HCT116 (cell line): ENCODE data around the gene LAMTOR5. TPM values are rescaled to one million over a fixed set of nuclear protein-coding genes. Genes with fewer than 3 reads are reported as not detected.

Source experiments
- ATAC-seq: fragments of 200-7000 bp; cut with Tn5 transposase; 2 replicates; pipeline ENCODE4 v1.9.1; 2020; ENCODE audit warnings: mild to moderate bottlenecking, moderate library complexity
- BruUV-seq: library from RNA; stranded (reverse); fragments of 400-500 nt; replicated peaks from 2 replicates; lab custom pipeline; 2021; lab: Mats Ljungman, UMichigan
- CTCF ChIA-PET: fragments of 300-600 bp; sonication (Branson Sonifier 250); formaldehyde crosslinking; loops from one replicate; lab custom pipeline; 2021; ENCODE audit warnings: antibody characterized with exemption; lab: Charles Lee
- POLR2A ChIA-PET: fragments of 300-600, 350-600 bp; sonication (Branson Sonifier 250); formaldehyde crosslinking; loops from one replicate; lab custom pipeline; 2021; ENCODE audit warnings: antibody characterized with exemption; lab: Charles Lee
- RAD21 ChIA-PET, 2 experiments: fragments of 300-600 bp; sonication (Branson Sonifier 250); formaldehyde crosslinking; loops; one replicate each; lab custom pipeline; 2023; ENCODE audit warnings: low total read pairs in 2 of 2; ENCODE audit not compliant: uncharacterized antibody in 2 of 2, unreplicated experiment in 2 of 2, low non-redundant PET in 1 of 2; lab: Charles Lee
- DNase-seq: peaks from one replicate; pipeline ENCODE4 v3.0.0-alpha.2; 2010; ENCODE audit warnings: low read depth, low spot score
- H2AFZ ChIP-seq: fragments of 200-600 bp; shearing (Covaris generic), sonication (generic); 2 replicates; pipeline ENCODE4 v1.6.1; 2017; ENCODE audit warnings: low read depth, mixed run types, mixed read lengths, antibody characterized with exemption, low read length; ENCODE audit not compliant: poor library complexity, severe bottlenecking
- H3K27ac ChIP-seq: 2 replicates; pipeline ENCODE4 v1.5.1; 2012; ENCODE audit warnings: low read depth, low read length
- H3K27me3 ChIP-seq: fragments of 200-600 bp; sonication (generic); 2 replicates; pipeline ENCODE4 v1.6.1; 2016; ENCODE audit warnings: mixed run types, low read length, mixed read lengths; ENCODE audit not compliant: insufficient read depth
- H3K36me3 ChIP-seq, 2 experiments: fragments of 200-500 bp in 1 of 2; fragments of 200-600 bp in 1 of 2; sonication (Bioruptor generic) in 1 of 2; sonication (generic) in 1 of 2; 2 replicates each; pipeline versions ENCODE4 v1.5.1 to v1.6.1; 2014 to 2016; ENCODE audit warnings: low read length in 2 of 2, inconsistent platforms in 1 of 2, mixed read lengths in 1 of 2, mixed run types in 1 of 2; ENCODE audit not compliant: insufficient read depth in 2 of 2, control insufficient read depth in 1 of 2
- H3K4me1 ChIP-seq, 2 experiments: fragments of 200-600 bp in 1 of 2; sonication (generic) in 1 of 2; 2 replicates each; pipeline versions ENCODE4 v1.5.1 to v1.6.1; 2012 to 2017; ENCODE audit warnings: low read length in 2 of 2, inconsistent platforms in 1 of 2, mild to moderate bottlenecking in 1 of 2, mixed read lengths in 1 of 2, mixed run types in 1 of 2, moderate library complexity in 1 of 2; ENCODE audit not compliant: insufficient read depth in 2 of 2, control insufficient read depth in 1 of 2
- H3K4me2 ChIP-seq: fragments of 200-600 bp; sonication (generic); 2 replicates; pipeline ENCODE4 v1.6.1; 2017; ENCODE audit warnings: mixed run types, low read length, mixed read lengths
- H3K4me3 ChIP-seq, 2 experiments: fragments of 200-600 bp in 1 of 2; sonication (generic) in 1 of 2; replicated peaks in 1 of 2; 2 replicates each; pipeline ENCODE4 v1.5.1; 2011 to 2016; ENCODE audit warnings: low read length in 2 of 2, control low read depth in 1 of 2, low read depth in 1 of 2, mild to moderate bottlenecking in 1 of 2, mixed read lengths in 1 of 2, mixed run types in 1 of 2
- H3K79me2 ChIP-seq: fragments of 200-600 bp; sonication (generic); 2 replicates; pipeline ENCODE4 v1.6.1; 2017; ENCODE audit warnings: mild to moderate bottlenecking, mixed run types, low read length, moderate library complexity, mixed read lengths; ENCODE audit not compliant: insufficient read depth
- H3K9ac ChIP-seq: fragments of 200-600 bp; sonication (generic); 2 replicates; pipeline ENCODE4 v1.6.1; 2016; ENCODE audit warnings: low read length, mixed read lengths
- H3K9me2 ChIP-seq: fragments of 200-600 bp; sonication (generic), shearing (Covaris generic); 2 replicates; pipeline ENCODE4 v1.6.1; 2017; ENCODE audit warnings: mixed run types, mild to moderate bottlenecking, moderate library complexity; ENCODE audit not compliant: insufficient read depth
- H3K9me3 ChIP-seq, 2 experiments: fragments of 200-500 bp in 1 of 2; fragments of 200-600 bp in 1 of 2; sonication (Bioruptor generic) in 1 of 2; sonication (generic) in 1 of 2; 2 replicates each; pipeline ENCODE4 v1.6.1; 2014 to 2017; ENCODE audit warnings: low read length in 2 of 2, mixed read lengths in 2 of 2, inconsistent platforms in 1 of 2, low read depth in 1 of 2, mild to moderate bottlenecking in 1 of 2, mixed run types in 1 of 2, moderate library complexity in 1 of 2; ENCODE audit not compliant: control insufficient read depth in 1 of 2, insufficient read depth in 1 of 2
- H4K20me1 ChIP-seq: fragments of 200-600 bp; sonication (generic), shearing (Covaris generic); 2 replicates; pipeline ENCODE4 v1.6.1; 2017; ENCODE audit warnings: mixed run types, mild to moderate bottlenecking, moderate library complexity; ENCODE audit not compliant: insufficient read depth
- EGR1 ChIP-seq: IDR thresholded peaks from 2 replicates; pipeline ENCODE4 v1.6.1; 2012; ENCODE audit warnings: low read depth
- FOSL1 ChIP-seq: IDR thresholded peaks from 2 replicates; pipeline ENCODE4 v1.6.1; 2012; ENCODE audit warnings: low read depth
- JUND ChIP-seq: IDR thresholded peaks from 2 replicates; pipeline ENCODE4 v1.6.1; 2012
- POLR2AphosphoS5 ChIP-seq: IDR thresholded peaks from 2 replicates; pipeline ENCODE4 v1.6.1; 2011; ENCODE audit warnings: mild to moderate bottlenecking, low read depth, low read length, moderate library complexity
- REST ChIP-seq: IDR thresholded peaks from 2 replicates; pipeline ENCODE4 v1.6.1; 2012; ENCODE audit warnings: low read depth
- YY1 ChIP-seq: IDR thresholded peaks from 2 replicates; pipeline ENCODE4 v1.6.1; 2011; ENCODE audit warnings: low read length, low read depth, moderate library complexity, mild to moderate bottlenecking; ENCODE audit not compliant: insufficient replicate concordance; ENCODE audit errors: extremely low read depth
- ZBTB33 ChIP-seq: IDR thresholded peaks from 2 replicates; pipeline ENCODE4 v1.6.1; 2011; ENCODE audit warnings: mild to moderate bottlenecking, low read length, moderate library complexity; ENCODE audit not compliant: insufficient replicate concordance; ENCODE audit errors: extremely low read depth
- ZFX ChIP-seq: fragments of 450-650 bp; IDR thresholded peaks from 2 replicates; pipeline ENCODE4 v1.6.1; 2017
- ZNF274 ChIP-seq: fragments of 200-500 bp; sonication (Bioruptor generic); IDR thresholded peaks from 2 replicates; pipeline ENCODE4 v1.6.1; 2014; ENCODE audit warnings: mild to moderate bottlenecking, low read depth, low read length, inconsistent platforms
- intact Hi-C: fragments of 100-400 bp; cut with micrococcal nuclease; formaldehyde crosslinking; loops from 2 replicates; pipeline ENCODE4 v1.10.0; 2022
- total RNA-seq: library from RNA; stranded (reverse); gene quantifications from one replicate; pipeline ENCODE4 v1.2.1, GENCODE V29; 2021; ENCODE audit not compliant: unreplicated experiment

The LAMTOR5 gene
- total RNA-seq, 1 experiment from 2014 or later, result 137 TPM

- intact Hi-C loops, result no loop called here
- H3K36me3 ChIP-seq, result no peaks in the 10 kb centered on the region
- ChIA-PET RAD21 (no interaction called here), CTCF (no interaction called here), POLR2A (no interaction called here)
- H3K27ac ChIP-seq, result no peak overlapping the region
- no peak for ATAC-seq
- no peak overlapping the region for H3K4me3 ChIP-seq
- no TSS peak for BruUV-seq
- peaks cover 3% of the 10 kb centered on the region for H3K27me3 ChIP-seq
- H3K9ac ChIP-seq, result no peak overlapping the region
- no peaks in the 10 kb centered on the region for H3K4me1 ChIP-seq
- H3K9me2 ChIP-seq, result no peaks in the 10 kb centered on the region
- H2AFZ ChIP-seq, result no peak overlapping the region
- no peak overlapping the region for H3K4me2 ChIP-seq
- H4K20me1 ChIP-seq, result no peaks in the 10 kb centered on the region
- no peaks in the 10 kb centered on the region for H3K9me3 ChIP-seq
- TF ChIP-seq ZBTB33, result no peak
- no peak for TF ChIP-seq JUND
- no peak for TF ChIP-seq POLR2AphosphoS5
- TF ChIP-seq REST, result no peak
- TF ChIP-seq ZFX, result no peak
- no peak for TF ChIP-seq EGR1
- no peak for TF ChIP-seq ZNF274
- TF ChIP-seq YY1, result no peak
- no peak for TF ChIP-seq FOSL1
- no peaks in the 10 kb centered on the region for H3K79me2 ChIP-seq
- DNase-seq, result no peak
These were observed 36.0 kb upstream of the LAMTOR5 start for GRCh38 chr1:110443451-110443850.
